GM23248 (cell line): ENCODE data around the gene BHLHA15.

Experiments
- EZH2 ChIP-seq: fragments of 200-600 bp; sonication (generic); IDR thresholded peaks from 2 replicates; pipeline ENCODE4 v1.6.1; 2018; ENCODE audit warnings: antibody characterized with exemption, mild to moderate bottlenecking; ENCODE audit not compliant: insufficient read depth, poor library complexity, severe bottlenecking
- EZH2phosphoT487 ChIP-seq: fragments of 200-600 bp; sonication (generic); IDR thresholded peaks from 2 replicates; pipeline ENCODE4 v1.6.1; 2018; ENCODE audit warnings: antibody characterized with exemption, moderate library complexity, mild to moderate bottlenecking, low read depth; ENCODE audit not compliant: insufficient read depth

GRCh38 chr7:98194186-98194585 is 17.1 kb upstream of the BHLHA15 start:
- no peak for TF ChIP-seq EZH2
- TF ChIP-seq EZH2phosphoT487: no peak
